ENCODE measurements around the gene DCHS2.

- TF ChIP-seq CTCF (IDR thresholded peaks at IDR 0.05) (no peak), POLR2A (IDR thresholded peaks at IDR 0.05) (no peak), EP300 (IDR thresholded peaks at IDR 0.05) (no peak), POLR2AphosphoS5 (IDR thresholded peaks at IDR 0.05) (no peak)
Measured at GRCh38 chr4:154492288-154492687, 689 bp upstream of the DCHS2 start.
